HCEC 1CT (cell line): ENCODE results near the gene CDV3.
"Not testable (repeated sequence)": the region's sequence is repeated elsewhere in the genome, so short reads cannot be mapped to it uniquely, and the experiment has no call there.

ENCODE experiments used
- DNase-seq: peaks from one replicate; pipeline ENCODE4 v3.0.0-alpha.2; 2017

CDV3 gene, protein sequence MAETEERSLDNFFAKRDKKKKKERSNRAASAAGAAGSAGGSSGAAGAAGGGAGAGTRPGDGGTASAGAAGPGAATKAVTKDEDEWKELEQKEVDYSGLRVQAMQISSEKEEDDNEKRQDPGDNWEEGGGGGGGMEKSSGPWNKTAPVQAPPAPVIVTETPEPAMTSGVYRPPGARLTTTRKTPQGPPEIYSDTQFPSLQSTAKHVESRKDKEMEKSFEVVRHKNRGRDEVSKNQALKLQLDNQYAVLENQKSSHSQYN

DNA sequence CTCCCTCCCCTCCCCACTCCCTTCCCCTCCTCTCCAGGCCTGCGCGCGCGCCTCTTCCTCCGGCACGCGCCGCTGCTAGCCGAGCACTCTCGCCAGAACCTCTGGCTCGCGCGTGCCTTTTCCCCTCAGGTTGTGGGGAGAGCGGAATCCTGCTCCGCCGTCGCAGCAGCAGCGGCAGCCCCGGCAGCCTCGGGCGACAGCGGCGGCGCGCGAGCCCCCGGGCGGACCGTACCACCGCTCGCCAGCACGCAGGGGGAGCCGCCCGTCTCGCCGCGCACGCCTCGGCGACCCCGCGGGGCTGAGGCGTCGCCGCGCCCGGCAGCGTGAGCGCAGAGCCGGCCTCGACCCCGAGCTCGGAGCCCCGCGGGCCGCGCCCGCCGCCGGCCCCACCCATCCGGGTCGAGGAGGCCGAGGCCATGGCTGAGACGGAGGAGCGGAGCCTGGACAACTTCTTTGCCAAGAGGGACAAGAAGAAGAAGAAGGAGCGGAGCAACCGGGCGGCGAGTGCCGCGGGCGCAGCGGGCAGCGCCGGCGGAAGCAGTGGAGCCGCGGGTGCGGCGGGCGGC, at the start of gene CDV3:
CDV3 (plus strand) TSS at position 58 of the 566 bp plus-strand sequence; CDS start at position 417, 359 bp downstream.
- no peak for DNase-seq

DNA sequence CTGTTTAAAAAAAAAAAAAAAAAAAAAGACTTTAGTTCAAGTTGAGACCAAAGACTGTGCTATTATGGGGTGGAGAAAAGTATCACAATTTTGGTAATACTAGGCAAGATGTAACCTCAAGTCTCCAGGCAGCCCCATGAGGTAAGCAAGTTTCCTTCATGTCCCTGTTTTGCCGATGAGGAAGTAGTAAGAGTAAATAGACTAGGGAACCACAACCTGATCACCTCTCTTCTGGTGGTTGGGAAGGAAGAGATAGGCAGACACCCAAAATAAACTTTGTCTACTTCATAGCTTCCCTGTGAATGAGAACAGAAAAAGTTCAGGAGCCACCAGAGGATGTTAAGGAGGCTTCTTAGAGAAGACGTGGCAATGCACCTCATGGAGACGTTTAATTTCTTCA, 49.7 kb upstream of the CDV3 start:
- not testable (repeated sequence) for DNase-seq

DNA sequence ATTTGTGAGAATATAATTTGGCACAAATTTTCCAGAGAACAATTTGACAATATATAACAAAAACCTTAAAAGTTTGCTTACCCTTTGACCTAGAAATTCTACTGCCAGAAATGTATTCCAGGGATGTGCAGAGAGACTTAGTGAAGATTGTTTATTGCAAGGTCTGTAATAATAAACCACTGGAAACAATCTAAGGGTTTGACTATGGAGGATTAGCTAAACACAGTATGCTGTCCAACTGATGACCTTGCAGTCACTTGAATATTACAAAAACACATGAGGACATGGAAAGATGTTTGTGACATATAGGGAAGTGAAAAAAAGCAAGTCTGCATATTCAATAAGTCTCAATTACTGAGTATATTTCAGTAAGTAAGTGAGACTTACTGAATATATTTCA, 48.1 kb upstream of the CDV3 start:
- DNase-seq: no peak

DNA sequence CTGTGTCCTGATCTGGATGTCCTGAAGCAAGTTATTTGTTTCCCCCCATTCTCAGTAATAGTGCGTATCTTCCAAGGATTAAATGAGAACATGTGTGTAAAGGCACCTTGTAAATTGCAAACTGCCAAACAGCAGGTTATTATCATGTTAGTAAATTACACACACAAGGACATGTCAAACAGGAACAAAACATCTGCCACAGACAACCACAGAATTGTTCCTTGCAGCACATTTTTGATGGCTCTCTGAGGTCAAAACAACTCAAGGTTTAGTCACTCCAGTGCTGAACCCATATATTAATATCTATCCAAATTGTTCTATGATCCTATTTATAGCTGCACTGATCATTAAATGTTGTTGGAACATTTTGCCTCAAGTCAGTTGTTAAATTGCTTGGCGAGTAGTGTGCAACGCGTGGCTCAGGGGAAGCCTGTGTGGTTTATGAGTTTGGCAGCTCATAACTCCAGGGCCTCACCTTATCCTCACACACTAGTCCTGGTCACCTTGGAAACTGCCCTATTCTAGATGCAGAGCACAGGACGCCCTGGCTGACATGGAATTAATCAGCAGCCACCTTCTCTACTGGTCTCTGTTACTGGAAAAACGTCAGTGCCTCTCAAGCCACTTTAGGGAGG, 46.3 kb upstream of the CDV3 start:
- peak; percentile 33 for DNase-seq

DNA sequence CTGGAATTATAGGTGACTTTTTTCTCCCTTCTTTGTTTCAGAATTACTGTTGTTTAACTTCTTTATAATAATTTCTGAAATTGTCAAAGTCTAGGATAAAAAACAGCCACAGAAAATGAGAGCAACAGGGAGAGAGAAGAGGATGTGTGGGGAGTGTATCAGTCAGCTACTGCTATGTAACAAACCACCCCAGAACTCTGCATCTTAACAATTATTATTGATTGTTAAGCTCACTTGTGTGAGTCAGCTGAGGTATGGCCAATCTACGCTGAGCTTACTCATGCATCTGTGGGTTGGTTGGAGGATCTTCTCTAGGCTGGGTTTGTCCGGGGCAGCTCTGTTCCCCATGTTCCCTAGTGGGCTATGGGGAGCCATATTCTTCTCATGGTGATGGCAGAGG, 43.7 kb upstream of the CDV3 start:
- DNase-seq: no peak

DNA sequence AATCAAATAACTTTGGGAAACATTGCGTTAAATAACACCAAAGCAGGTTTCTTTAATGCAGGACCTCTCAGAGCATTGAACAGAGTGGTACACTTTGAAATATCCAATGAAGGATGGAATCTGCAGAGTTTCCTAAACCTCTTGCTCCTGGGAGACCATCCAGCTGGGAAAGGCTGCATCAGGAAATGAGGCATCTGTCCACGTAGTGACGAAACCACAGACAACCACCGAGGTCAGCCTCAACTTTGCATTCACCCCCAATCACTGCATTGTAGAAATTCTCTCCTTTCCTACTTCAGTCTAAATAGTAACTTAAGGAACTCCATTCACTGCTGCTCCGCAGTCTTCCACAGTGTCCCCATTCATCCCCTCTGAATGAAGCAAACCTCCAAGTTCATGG, 41.5 kb upstream of the CDV3 start:
- DNase-seq: peak; percentile 88

DNA sequence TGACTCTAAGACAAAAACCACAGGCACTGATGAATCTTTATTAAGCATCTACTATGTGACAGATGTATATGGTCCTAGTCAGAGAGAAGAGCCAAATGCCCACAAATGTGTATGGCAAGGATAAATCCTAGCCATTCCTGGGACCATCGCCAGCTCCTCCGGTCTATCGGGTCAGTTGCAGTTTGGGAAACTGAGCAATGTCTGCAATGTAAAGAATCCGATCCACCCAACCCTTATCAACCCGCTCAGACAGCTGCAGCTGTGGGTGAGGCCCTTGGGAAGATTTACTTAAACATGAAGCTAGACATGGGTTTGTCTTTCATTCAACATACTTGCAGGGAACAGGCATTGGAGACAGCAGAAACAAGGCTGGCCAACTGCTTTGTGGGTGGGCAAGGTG, 40.5 kb upstream of the CDV3 start:
- peak; percentile 18 for DNase-seq

DNA sequence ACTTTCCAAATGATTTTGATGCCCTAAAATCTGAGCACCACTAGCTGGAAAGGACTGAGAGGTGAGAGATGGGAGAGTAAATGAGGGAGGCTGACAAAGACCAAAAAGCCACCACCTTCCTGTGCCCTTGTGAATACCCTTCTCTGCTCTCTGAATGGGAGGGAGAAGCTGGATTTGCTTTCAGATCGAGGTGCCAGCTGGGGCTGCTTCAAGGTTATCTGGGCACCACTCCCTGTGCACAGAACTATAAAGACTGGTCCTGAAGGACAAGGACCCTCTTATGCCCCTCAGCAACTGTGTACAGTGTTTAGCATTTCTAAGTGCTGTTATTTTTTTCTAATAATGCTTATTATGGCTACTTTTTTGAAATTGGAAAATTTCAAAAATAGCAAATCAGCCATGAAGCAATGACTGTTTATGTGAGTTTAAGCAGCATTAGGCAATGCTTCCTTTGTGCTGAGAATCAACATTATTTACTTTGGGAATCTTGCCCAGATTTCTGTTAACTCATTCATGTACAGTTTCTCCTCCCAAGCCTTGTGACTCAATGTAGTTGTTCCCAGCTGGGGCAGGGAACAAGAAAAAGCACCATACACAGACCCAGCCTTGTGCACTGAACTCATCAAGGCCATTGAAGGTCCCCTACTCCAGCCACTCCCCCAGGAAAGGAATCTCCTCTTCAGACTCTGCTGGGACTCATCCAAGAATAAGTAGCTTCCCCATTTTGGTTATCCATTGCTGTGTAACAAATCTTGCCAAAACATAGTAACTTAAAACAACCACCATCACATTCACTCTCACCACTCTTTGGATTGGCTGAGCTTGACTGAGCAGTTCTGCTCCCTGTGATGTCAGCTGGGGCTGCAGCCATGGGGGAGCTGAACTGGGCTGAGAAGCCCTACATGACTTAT, 37.3 kb upstream of the CDV3 start:
- peak; percentile 97 for DNase-seq

DNA sequence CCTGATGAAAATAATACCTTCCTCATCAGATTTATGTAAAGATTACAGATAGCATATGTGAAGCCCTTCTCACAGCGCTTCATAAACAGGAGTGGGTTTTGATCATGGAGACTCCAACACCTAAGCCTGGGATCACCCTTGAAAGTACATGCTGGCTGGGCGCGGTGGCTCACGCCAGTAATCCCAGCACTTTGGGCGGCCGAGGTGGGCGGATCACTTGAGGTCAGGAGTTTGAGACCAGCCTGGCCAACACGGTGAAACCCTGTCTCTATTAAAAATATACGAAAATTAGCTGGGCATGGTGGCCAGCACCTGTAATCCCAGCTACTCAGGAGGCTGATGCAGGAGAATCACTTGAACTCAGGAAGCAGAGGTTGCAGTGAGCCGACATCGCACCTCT, 36.4 kb upstream of the CDV3 start:
- not testable (repeated sequence) for DNase-seq

DNA sequence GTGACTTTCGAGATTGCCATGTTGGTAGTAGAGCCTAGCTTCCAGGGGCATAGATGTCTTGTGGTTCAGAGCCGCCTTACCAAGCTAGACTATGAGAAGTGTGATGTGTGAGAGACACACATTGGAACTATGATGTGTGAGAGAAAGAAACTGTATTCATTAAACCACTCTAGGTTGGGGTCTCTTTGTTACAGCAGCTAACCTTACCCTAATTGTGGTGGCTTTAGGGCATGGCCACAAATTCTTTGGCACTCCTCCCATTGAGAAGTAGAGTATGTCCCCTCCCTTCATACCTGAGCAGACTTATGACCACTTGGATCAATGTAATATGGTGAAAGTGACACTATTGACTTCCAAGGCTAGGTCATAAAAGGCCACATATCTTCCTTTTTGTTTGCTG, 35.3 kb upstream of the CDV3 start:
- no peak for DNase-seq

DNA sequence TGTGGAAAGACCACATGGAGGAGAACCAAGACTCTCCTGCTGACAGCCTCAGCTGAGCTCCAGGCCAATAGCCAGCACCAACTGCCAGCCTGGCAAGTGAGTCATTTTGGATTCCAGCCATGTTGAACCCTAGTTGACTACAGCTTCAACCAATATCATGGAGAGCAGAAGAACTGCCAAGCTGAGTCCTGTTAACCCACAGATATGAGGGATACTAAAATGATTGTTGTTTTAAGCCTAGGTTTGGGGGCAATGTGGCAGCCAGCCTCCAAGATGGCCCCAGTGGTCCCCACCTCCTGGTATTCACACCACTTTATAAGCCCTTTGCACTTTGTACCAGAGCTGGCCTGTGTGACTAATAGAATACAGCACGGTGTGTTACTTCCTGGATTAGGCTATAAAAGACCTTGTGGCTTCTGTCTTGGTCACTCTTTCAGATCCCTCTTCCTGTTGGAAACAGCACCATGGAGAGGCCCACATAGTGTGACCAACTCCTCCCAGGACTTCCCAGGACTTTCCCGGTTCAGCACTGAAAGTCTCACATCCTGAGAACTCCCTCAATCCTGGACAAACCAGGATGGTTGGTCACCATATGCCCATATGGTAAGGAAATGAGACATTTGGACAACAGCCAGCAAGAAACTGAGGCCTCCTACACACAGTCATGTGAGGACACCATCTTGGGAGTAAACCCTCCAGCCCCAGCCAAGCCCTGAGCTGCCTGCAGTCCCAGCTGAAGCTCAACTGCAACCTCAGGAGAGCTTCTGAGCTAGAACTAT, 32.4 kb upstream of the CDV3 start:
- DNase-seq: peak; percentile 88

DNA sequence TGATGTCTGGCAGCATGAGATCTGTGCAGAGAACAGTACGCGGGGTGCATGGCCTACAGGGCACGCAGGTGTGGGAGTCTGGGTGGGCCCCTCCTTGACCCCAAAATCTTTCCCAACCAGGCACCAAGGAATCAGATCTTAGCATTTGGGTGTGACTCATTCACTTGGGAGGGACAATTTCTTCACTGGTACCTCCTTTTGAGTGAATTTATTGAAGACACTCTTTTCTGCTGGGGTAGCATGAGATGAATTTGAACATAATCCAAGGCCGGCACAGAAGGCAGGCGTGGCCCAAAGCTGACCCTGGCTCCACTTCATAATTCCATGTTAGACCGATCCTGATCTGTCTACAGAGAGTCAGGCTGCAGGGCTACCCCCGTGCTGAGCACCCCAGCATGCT, 30.6 kb upstream of the CDV3 start:
- no peak for DNase-seq

DNA sequence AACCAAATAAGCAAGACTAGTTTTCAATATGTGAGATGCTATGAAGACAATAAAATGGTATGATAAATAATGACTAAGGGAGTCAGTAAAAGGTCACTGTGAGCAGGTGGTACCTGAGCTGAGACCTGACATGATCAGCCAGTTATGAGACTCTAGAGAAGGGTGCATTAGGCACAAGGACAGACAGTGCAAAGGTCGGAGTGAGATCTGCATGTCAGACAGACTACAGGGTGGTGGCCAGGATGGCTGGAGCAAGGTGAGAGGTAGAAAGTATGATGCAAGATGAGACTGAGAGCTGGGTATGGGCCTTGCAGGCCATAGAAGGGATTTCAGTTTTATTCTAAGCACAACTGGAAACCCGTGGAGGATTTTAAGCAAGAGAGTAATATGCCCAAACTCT, 28.5 kb upstream of the CDV3 start:
- not testable (repeated sequence) for DNase-seq

DNA sequence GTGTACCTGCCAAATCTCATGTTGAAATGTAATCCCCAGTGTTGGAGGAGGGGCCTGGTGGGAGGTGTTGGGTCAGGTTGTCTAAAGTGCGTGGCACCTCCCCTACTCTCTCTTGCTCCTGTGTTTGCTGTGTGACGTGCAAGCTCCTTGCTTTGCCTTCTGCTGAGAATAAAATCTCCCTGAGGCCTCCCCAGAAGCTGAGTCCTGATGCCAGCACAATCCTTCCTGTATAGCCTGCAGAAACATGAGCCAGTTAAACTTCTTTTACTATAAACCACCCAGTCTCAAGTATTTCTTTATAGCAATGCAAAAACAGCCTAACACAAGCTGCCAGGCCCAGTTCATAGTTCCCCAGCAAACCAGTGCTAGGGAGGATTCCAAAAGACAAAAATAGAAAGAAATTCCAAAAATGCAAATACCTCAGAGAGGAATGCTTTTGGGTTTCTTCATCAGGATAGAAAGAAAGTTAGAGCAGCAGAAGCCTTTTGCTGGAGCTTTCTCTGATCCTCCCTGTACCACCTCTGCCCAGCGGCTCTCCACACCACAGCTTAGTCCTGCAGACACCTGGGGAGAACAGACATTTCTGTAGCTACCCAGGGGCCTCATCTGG, 25.9 kb upstream of the CDV3 start:
- peak; percentile 65 for DNase-seq

DNA sequence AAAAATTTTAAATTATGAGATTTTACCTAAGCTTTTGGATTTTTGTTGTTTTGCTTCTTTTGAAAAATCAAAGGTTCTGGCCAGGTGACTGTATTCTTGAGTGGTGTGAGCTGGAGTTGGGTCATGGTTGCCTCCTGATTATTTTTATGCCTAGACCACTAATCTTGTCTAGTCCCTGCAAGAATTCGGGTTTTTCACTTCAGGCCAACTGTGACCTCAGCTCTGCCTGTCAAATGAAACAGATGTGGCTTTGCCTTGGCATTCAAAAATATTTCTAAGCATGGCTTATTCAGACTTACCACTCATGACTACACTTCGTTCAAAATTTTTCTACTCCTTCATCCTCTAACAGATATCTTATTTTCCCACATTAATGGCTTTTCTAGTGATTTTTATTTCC, 25.4 kb upstream of the CDV3 start:
- peak; percentile 30 for DNase-seq

DNA sequence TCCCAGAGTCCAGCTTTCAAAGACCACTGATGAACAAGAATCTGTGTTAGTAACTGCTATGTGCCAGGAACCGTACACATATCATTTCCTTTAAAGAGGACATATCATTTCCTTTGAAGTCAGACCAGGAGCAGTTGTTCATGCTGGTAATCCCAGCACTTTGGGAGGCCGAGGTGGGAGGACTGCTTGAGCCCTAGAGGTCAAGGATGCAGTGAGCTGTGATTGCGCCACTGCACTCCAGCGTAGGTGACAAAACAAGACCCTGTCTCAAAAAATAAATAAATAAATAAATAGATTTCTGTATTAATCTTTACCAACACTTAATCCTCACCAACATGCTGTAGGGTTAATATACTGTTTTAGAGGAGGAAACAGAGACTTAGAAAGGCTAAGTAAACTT, 23.9 kb upstream of the CDV3 start:
- DNase-seq: no peak

DNA sequence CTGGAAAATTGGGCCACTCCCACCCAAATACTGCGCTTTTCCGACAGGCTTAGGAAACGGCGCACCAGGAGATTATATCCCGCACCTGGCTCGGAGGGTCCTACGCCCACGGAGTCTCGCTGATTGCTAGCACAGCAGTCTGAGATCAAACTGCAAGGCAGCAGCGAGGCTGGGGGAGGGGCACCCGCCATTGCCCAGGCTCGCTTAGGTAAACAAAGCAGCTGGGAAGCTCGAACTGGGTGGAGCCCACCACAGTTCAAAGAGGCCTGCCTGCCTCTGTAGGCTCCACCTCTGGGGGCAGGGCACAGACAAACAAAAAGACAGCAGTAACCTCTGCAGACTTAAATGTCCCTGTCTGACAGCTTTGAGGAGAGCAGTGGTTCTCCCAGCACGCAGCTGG, 21.9 kb upstream of the CDV3 start:
- DNase-seq: not testable (repeated sequence)

DNA sequence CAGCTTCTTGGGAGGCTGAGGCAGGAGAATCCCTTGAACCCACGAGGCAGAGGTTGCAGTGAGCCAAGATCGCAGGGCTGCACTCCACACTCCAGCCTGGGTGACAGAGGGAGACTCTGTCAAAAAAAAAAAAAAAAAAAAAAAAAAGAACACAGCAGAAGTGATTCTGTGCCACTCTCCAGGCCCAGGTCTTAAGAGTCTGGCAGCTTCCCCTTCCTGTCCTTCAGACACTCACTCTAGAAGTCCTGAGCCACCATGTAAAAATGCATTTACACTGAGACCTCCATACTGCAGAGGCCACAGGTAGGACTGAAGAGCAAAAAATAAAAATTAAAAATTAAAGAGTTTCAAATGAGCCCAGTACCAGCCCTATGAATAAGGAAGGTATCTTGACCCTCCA, 11.8 kb upstream of the CDV3 start:
- DNase-seq: no peak

DNA sequence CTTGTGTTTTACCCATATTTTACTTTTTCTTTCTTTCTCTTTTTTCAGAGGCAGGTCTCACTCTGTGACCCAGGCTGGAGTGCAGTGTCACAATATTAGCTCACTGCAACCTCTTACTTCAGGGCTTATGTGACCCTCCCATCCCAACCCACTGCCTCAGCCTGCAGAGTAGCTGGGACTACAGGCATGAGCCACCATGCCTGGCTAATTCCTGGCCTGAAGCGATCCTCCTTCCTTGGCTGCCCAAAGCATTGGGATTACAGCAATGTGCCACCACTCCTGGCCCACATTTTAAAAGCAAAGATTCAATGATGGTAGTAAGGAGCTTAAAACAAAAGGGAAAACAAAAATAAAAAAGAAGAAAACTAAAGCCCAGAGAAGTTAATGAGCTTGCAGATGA, 11.1 kb upstream of the CDV3 start:
- no peak for DNase-seq

DNA sequence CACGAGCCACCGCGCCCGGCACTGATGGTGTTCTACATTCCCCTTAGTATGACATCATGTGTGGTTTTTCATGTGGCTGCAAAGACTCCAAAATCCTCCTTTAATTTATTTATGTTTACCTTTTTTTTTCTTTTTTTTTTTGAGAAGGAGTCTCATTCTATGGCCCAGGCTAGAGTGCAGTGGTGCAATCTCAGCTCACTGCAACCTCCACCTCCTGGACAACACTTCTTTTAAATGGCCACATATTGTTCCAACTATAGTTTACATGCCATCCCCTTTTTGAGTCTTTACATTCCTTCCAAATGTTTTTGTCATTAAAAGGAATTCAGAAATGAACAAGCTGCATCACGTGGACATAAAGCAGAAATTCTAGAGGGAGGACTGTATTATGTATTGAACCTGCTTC, 10.3 kb upstream of the CDV3 start:
- DNase-seq: peak; percentile 77

DNA sequence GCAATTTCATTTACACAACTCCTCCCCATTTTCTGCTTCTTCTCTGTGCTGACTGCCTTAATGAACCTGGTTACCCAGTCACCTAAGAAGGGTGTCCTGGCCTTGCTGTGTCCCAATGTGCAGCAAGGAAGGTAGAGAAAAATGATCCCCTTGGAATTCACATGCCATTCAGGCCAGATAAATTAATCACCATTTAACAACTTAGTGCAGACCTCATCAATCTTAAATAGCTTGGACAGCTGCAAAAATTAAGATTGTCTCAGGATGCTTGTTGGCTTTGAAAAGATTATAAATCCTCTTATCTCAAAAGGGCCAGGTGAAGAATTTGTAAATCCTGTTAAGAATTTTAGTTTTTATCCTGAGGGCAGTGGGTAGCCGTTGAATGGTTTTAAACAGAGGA, 9.7 kb upstream of the CDV3 start:
- no peak for DNase-seq
